SK-N-MC (cell line): ENCODE measurements around the gene GCH1.

Source experiments
- EZH2 ChIP-seq: fragments of 200-600 bp; sonication (generic); IDR thresholded peaks from one replicate; pipeline ENCODE4 v1.6.1; 2017; ENCODE audit warnings: antibody characterized with exemption
- POLR2AphosphoS5 ChIP-seq: IDR thresholded peaks from 2 replicates; pipeline ENCODE4 v1.6.1; 2012; ENCODE audit warnings: mild to moderate bottlenecking, low read depth, low read length, borderline replicate concordance

DNA sequence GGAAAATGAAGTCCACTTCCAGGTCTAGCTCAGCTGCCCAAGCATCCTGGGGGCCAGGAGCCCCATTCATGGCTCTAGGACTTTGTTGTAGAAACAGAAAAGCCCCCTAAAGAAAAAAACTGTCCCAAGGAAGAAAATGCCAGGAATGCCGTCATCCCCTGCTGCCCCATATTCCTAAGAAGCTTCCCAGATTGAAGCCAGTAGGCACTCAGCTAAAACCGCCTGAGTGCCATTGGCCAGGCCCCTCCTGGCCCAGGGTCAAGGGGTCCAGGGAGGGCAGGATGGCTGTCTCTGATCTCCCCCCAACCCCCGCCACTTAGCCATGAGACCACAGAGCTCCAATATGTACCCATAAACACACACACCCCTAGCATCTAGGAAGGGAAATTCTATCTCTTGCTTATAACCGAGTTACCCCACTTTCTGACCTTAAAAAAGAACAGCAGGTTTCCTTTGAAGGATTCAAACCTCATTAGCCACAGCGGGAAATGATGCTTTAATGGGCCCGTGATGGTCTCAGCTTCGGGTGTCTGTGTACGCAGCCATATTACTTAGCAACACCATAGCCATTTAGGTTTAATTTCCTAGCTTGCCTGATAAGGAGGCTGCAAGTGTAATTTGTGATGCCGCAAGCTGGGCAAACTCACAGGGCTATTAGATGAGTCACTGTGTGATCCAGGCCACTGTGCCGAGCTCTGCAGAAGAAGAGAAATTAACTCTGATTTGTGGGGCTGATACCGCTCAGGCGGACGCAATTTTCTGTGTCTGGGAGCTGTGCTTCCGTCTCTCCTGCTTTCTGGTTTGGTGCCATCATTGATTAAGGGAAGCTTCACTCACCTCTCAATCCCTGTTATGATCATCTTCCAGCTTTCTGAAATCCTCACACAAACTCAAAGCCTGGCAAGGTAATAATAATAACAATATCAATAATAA, 84.2 kb downstream of the GCH1 start:
- TF ChIP-seq EZH2 (no peak), POLR2AphosphoS5 (no peak)
